GM18498 (cell line): ENCODE data around the gene TINAGL1.

Experiments
- ATAC-seq: cut with Tn5 transposase; IDR thresholded peaks from one replicate; pipeline ENCODE4 v1.9.1; 2021; ENCODE audit warnings: mild to moderate bottlenecking, moderate library complexity; ENCODE audit not compliant: unreplicated experiment

TINAGL1 gene

GRCh38 chr1:31626223-31627207, 50.2 kb downstream of the TINAGL1 start:
- no peak for ATAC-seq

- no peak for ATAC-seq
Observed at GRCh38 chr1:31627301-31627929, 51.1 kb downstream of the TINAGL1 start.

- no peak for ATAC-seq
Observed at GRCh38 chr1:31627930-31628559, 51.7 kb downstream of the TINAGL1 start.

- ATAC-seq = no peak
Observed at GRCh38 chr1:31628931-31629556, 52.7 kb downstream of the TINAGL1 start.

GRCh38 chr1:31632649-31633048, 56.3 kb downstream of the TINAGL1 start:
- no peak for ATAC-seq

- ATAC-seq = no peak
Observed at GRCh38 chr1:31633117-31633516, 56.8 kb downstream of the TINAGL1 start.
